HepG2 (cell line): ENCODE measurements around the gene APLP1. TPM values are rescaled to one million over a fixed set of nuclear protein-coding genes. Genes with fewer than 3 reads are reported as not detected.

ENCODE experiments used
- AKNA ChIP-seq: sonication (generic); formaldehyde crosslinking; IDR thresholded peaks from 2 replicates; pipeline ENCODE4 v1.4.0; 2020; ENCODE audit warnings: missing genetic modification reagents, borderline replicate concordance
- ELF1 ChIP-seq: sonication (generic); formaldehyde crosslinking; IDR thresholded peaks from 2 replicates; pipeline ENCODE4 v1.4.0; 2020; ENCODE audit warnings: missing genetic modification reagents
- GATAD1 ChIP-seq: IDR thresholded peaks from 2 replicates; pipeline ENCODE4 v1.6.1; 2016; ENCODE audit warnings: missing genetic modification reagents, missing compliant biosample characterization
- MIXL1 ChIP-seq: IDR thresholded peaks from 2 replicates; pipeline ENCODE4 v1.6.1; 2016
- NRL ChIP-seq: sonication (generic); formaldehyde crosslinking; IDR thresholded peaks from 2 replicates; pipeline ENCODE4 v1.5.0; 2020; ENCODE audit warnings: missing genetic modification reagents, mild to moderate bottlenecking, moderate library complexity, borderline replicate concordance
- PITX1 ChIP-seq: sonication (generic); formaldehyde crosslinking; IDR thresholded peaks from 2 replicates; pipeline ENCODE4 v1.5.1; 2020; ENCODE audit warnings: mild to moderate bottlenecking, missing genetic modification reagents
- RXRA ChIP-seq: sonication (generic); formaldehyde crosslinking; IDR thresholded peaks from 2 replicates; pipeline ENCODE4 v1.5.1; 2020; ENCODE audit warnings: missing genetic modification reagents
- SP4 ChIP-seq: sonication (generic); formaldehyde crosslinking; IDR thresholded peaks from 2 replicates; pipeline ENCODE4 v1.8.1; 2023; ENCODE audit warnings: mild to moderate bottlenecking, missing genetic modification reagents
- ZBTB40 ChIP-seq, 2 experiments: fragments of 450-650 bp in 1 of 2; sonication (generic) in 1 of 2; formaldehyde crosslinking in 1 of 2; IDR thresholded peaks; 2 replicates each; pipeline versions ENCODE4 v1.6.1 to v1.8.0; 2016 to 2022; ENCODE audit warnings: antibody characterized with exemption in 1 of 2, mild to moderate bottlenecking in 1 of 2, missing genetic modification reagents in 1 of 2
- ZNF484 ChIP-seq: sonication (generic); formaldehyde crosslinking; IDR thresholded peaks from 2 replicates; pipeline ENCODE4 v1.5.1; 2020; ENCODE audit warnings: mild to moderate bottlenecking, low read depth, missing genetic modification reagents, borderline replicate concordance
- ZNF570 ChIP-seq: sonication (generic); formaldehyde crosslinking; IDR thresholded peaks from 2 replicates; pipeline ENCODE4 v1.4.0; 2020; ENCODE audit warnings: mild to moderate bottlenecking, missing genetic modification reagents, borderline replicate concordance
- ZNF703 ChIP-seq: sonication (generic); formaldehyde crosslinking; IDR thresholded peaks from 2 replicates; pipeline ENCODE4 v1.5.1; 2020; ENCODE audit warnings: missing genetic modification reagents, mild to moderate bottlenecking, moderate library complexity, borderline replicate concordance
- ZSCAN5A ChIP-seq: sonication (generic); formaldehyde crosslinking; IDR thresholded peaks from 2 replicates; pipeline ENCODE4 v1.8.0; 2022; ENCODE audit warnings: mild to moderate bottlenecking, missing genetic modification reagents, borderline replicate concordance
- polyA plus RNA-seq, 8 experiments: library from polyadenylated mRNA; depleted of rRNA in 3 of 8; stranded (reverse) in 7 of 8; unstranded in 1 of 8; fragments of >200 nt; fragmentation: Illumina TruSeq in 4 of 8; extraction: Trizol in 4 of 8; gene quantifications; 2 replicates each; pipeline versions ENCODE4 v1.2.1 to v1.2.3, GENCODE V29; 2011 to 2016; ENCODE audit warnings: low read depth in 4 of 8, missing spikeins in 1 of 8, mixed read lengths in 1 of 8; ENCODE audit not compliant: insufficient read depth in 1 of 8
- total RNA-seq, 5 experiments: library from RNA; depleted of rRNA; stranded (reverse); fragments of >200 nt; fragmentation: Illumina TruSeq; extraction: Trizol; gene quantifications; 2 replicates each; pipeline ENCODE4 v1.2.3, GENCODE V29; 2016; ENCODE audit warnings: low read depth in 1 of 5

APLP1 gene
- total and polyA plus RNA-seq, 2 of the 13 experiments (the other 11 are each of a cell fraction or from before 2014, with no cell fraction given): 2.0 to 2.9 TPM

- TF ChIP-seq NRL (CRISPR knock-in tag) (no peak), ZNF570 (CRISPR knock-in tag) (no peak), SP4 (CRISPR knock-in tag) (no peak), ZNF484 (no peak), ZBTB40 (IDR thresholded peaks at IDR 0.05) (no peak), ZBTB40 (CRISPR knock-in tag; IDR thresholded peaks at IDR 0.05) (no peak), PITX1 (CRISPR knock-in tag) (0 out of 2 replicates have a peak, but pooled peaks have one; percentile 15), ZNF703 (CRISPR knock-in tag) (no peak), ELF1 (CRISPR knock-in tag) (no peak), ZSCAN5A (no peak), MIXL1 (CRISPR knock-in tag) (0 out of 2 replicates have a peak, but pooled peaks have one; percentile 21), AKNA (no peak), RXRA (CRISPR knock-in tag) (peak; percentile 14; the same call in 1 of the 2 replicates), GATAD1 (CRISPR knock-in tag) (peak; percentile 34; the same call in 1 of the 2 replicates)
Observed at GRCh38 chr19:35899547-35900214, 31.3 kb downstream of the APLP1 start (continued).
